GM21390 (cell line): ENCODE data around the gene PTPN4.

ENCODE experiments used
- ATAC-seq: cut with Tn5 transposase; IDR thresholded peaks from one replicate; pipeline ENCODE4 v1.9.1; 2021; ENCODE audit not compliant: unreplicated experiment

Gene PTPN4

DNA sequence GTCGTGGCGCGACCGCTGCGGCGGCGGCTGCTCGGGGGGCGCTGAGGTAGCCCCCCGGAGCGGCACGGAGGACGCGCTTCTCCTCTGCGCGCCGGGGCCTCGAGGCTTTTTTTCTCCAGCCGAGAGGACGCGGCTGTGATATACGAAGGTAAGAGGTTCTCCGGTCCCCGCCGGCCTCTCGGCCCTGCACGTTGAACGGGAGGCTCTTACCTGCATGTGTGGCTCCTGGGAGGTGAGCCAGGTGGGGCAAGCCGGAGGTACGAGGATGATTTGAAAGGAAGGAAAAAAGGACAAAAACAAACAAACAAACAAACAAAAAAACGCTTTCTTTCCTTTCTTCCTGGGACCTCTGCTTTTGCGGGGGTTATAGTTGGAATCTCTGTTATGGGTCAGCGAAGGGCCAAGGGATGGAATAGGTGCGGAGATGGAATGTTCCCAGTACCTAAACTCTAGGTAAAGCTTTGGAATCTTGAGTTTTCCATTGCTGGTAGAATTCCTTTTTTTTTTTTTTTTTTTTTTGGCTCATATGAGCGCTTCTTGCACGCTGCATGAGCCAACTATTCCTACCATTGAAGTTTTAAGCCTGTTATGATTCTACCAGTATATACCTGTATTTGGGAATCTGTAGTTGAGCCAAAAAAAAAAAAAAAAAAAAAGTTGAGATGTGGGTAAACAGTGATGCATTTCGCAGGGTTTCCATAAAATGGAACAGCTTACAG is 674 bp downstream of the PTPN4 start:
- peak; percentile 23 for ATAC-seq

DNA sequence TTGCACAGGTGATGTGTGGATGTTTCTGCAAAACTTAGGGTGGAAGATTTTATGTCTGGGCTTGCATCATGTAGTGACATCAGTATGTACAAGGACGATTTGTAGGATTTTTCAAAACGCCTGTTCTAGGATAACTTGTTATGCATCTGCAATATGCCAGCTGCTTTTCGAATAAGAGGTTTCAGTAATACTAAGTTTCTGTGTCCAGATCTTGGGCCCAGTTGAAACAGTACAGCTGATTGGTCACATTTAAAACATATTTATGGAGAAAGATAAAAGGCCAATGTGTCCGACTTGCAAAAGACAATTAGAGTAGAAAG is 1.2 kb downstream of the PTPN4 start:
- ATAC-seq: no peak

- no peak for ATAC-seq
Observed at GRCh38 chr2:119764832-119765231, 5.1 kb downstream of the PTPN4 start.

GRCh38 chr2:119765433-119766002 is 5.8 kb downstream of the PTPN4 start:
- ATAC-seq: no peak

- ATAC-seq: no peak
Observed at GRCh38 chr2:119766944-119767343, 7.2 kb downstream of the PTPN4 start.

GRCh38 chr2:119768742-119769141 is 9.0 kb downstream of the PTPN4 start:
- ATAC-seq: no peak

- no peak for ATAC-seq
Observed at GRCh38 chr2:119769645-119770044, 9.9 kb downstream of the PTPN4 start.

DNA sequence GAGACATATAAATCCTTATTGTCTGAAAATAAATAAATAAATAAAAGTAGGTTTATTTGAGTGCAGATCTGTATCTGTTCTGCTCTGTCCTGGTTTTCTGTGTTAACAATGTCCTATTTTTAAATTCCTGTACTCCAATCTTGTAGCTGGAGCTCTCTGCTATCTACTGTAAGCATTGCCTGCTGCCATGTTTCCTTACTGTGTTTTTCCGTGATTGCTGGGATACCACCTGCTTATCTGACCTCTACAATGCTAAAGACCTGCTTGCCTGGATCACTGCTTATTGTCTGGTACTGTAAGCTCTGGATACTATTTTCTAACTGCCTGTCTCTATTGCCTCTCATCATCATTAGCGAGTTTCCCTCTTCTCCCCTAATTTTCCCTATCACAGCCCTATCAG is 11.6 kb downstream of the PTPN4 start:
- no peak for ATAC-seq

GRCh38 chr2:119772128-119772527 is 12.4 kb downstream of the PTPN4 start:
- ATAC-seq: no peak

DNA sequence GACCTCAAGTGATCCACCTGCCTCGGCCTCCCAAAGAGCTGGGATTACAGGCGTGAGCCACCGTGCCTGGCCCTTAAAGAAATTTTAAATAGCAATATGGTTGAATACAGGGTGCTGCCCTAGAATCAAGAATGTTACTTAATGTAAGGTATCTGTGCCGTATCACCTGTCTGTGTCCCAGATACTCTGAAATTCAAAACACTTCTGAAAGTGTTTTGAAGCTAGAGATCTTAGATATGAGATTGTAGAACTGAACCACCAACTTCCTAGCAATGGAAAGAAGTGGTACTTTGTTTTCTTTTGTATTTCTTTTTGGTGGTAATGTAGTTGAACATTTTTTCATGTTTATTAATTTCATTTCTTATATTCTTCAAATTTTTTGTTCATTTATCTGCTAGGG is 13.0 kb downstream of the PTPN4 start:
- ATAC-seq: no peak

DNA sequence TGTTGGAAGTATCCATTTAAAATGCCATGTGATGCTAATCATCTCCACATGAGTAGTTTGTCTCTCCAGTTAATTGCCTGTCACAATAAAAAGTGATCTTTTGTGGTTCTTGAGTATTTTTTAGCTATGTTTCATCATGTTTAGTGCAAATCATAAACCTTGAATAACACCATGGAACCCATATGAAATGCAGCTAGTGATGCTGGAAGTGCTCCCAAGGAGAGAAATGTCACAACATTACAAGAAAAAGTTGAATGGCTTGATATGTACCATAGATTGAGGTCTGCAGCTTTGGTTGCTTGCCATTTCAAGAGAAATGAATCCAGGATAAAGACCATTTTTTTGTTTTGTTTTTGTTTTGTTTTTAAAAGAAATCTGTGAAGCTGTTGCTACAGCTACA is 14.3 kb downstream of the PTPN4 start:
- no peak for ATAC-seq

DNA sequence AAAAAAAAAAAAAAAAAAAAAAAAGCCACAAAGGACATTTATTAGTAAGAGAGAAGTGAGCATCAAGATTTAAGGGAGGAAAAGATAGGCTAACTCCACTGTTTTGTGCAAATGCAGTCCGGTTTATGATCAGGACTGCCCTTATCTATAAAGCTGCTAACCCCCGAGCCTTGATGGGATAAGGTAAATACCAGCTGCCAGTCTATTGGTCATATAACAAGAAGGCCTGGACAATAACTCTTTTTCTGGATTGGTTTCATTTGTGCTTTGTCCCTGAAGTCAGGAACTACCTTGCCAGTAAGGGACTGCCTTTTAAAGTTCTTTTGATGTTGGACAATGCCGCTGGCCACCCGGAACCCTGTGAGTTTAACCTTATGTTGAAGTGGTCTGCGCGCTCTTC is 15.4 kb downstream of the PTPN4 start:
- ATAC-seq: no peak

GRCh38 chr2:119782308-119783027 is 22.7 kb downstream of the PTPN4 start:
- no peak for ATAC-seq

GRCh38 chr2:119784876-119785275 is 25.2 kb downstream of the PTPN4 start:
- no peak for ATAC-seq

GRCh38 chr2:119786295-119786694 is 26.6 kb downstream of the PTPN4 start:
- no peak for ATAC-seq

GRCh38 chr2:119788752-119789151 is 29.0 kb downstream of the PTPN4 start:
- no peak for ATAC-seq

GRCh38 chr2:119790466-119790865 is 30.7 kb downstream of the PTPN4 start:
- no peak for ATAC-seq

DNA sequence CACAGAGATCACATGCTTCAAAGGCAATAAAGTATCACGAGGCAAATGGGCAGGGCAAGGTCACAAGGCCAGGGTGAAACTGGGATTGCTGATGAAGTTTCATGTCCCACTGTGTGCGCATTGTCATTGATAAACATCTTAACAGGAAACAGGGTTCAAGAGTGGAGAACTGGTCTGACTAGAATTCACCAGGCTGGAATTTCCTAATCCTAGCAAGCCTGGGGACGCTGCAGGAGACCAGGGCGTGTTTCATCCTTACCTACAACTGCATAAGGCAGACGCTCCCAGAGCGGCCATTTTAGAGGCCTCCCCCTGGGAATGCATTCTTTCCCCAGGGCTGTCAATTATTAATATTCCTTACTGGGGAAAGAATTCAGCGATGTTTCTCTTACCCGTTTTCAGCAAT is 33.2 kb downstream of the PTPN4 start:
- no peak for ATAC-seq

GRCh38 chr2:119794237-119794636 is 34.5 kb downstream of the PTPN4 start:
- ATAC-seq: no peak

GRCh38 chr2:119795309-119796303 is 35.9 kb downstream of the PTPN4 start:
- no peak for ATAC-seq

- ATAC-seq: no peak
Observed at GRCh38 chr2:119800376-119800902, 40.7 kb downstream of the PTPN4 start.
